NT2/D1 (cell line): Measurements from ENCODE around the gene NDUFAF4.

Source experiments
- YY1 ChIP-seq: IDR thresholded peaks from 2 replicates; pipeline ENCODE4 v1.6.1; 2011; ENCODE audit not compliant: insufficient read length, insufficient read depth
- ZNF274 ChIP-seq: IDR thresholded peaks from 2 replicates; pipeline ENCODE4 v1.6.1; 2011; ENCODE audit warnings: mild to moderate bottlenecking, low read depth, low read length

DNA sequence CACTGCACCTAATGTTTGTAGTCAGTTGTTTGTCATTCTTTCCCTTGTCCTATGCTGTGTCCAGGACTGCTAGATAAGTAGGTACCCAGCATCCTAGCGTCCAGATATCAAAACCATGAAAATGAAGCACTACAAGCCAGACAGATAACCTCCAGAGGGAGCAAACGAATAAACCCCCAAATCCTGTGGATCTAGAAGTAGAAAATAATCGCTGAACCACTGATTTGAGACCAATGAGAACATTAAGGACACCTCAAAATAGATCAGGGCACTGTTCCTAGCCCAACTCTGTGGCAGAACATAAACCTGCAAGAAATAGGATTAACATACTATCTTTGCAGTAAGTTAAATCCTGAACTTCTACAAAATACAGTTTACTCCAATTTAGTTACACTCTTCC is 25.7 kb upstream of the NDUFAF4 start:
- TF ChIP-seq YY1: no peak
- TF ChIP-seq ZNF274: no peak
